NCI-H2227 (cell line): ENCODE results near the gene FUT7.
A peak's percentile ranks its signal among the peaks of the same experiment; 100 is the strongest.

Experiments used
- DNase-seq: peaks from one replicate; lab custom pipeline; 2025; ENCODE audit not compliant: unreplicated experiment; lab: John Stamatoyannopoulos, UW

Gene FUT7

GRCh38 chr9:137031904-137032640, at the start of gene FUT7:
TSS of gene FUT7 (minus strand) at chr9:137032088. CDS start at chr9:137031991, 97 bp downstream.
- DNase-seq, result no peak

DNA sequence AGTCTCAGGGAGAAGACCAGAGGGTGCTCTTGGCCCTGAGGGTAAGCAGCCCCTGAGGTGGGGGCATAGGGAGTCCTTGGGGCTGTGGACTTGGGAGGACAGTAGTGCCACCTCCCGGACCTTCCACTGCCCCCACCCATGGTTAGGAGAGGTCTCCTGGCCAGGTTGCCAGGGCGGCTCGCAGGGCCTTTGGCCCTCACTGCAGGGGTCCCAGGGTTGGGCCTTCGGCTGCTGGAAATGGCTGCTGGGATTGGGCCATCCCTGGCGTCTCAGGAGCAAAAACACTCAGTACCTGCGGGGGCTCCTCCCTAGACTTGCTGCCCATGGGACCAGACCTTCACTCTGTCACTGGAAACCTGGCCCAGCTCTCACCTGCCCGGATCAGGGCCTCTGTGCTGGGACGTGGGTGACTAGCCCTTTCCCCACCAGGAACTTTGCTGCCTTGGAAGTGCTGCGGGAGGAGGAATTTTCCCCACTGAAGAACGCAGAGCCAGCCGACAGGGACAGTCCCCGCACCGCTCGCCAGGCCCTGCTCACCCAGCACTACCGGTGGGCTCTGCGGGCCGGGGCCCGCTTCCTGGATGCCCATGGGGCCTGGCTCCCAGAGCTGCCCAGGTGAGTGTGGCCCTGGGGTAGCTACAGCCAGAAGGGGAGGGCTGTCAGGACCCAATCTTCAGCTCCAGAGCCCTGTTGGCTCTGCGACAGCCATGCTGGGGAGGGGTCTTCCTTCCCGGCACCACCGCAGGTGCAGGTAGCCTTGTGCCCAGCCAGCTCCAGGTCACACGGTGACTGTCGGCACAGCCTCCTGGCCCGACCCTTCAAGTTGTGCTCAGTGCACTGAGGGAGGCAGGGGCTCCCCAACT, 48.6 kb upstream of the FUT7 start:
- DNase-seq, result no peak

DNA sequence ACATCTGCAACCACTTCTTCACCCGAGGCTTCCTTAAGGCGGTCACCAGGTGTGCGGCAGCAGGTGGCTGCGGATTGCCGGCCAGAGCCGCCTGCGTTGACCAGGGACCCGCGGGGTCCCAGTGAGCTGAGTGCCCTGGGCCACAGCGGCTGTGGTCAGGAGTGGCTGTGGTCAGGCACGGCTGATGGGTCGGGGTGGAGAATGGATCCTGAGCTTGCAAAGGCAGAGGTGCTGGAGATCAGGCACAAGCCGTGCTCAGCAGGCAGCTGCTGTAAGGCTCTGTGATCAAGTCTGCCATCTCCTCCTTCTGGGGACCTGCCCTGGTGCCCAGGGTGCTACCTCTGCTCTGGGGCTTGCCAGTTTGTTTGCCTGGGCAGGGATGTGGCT, 47.5 kb upstream of the FUT7 start:
- no peak for DNase-seq

DNA sequence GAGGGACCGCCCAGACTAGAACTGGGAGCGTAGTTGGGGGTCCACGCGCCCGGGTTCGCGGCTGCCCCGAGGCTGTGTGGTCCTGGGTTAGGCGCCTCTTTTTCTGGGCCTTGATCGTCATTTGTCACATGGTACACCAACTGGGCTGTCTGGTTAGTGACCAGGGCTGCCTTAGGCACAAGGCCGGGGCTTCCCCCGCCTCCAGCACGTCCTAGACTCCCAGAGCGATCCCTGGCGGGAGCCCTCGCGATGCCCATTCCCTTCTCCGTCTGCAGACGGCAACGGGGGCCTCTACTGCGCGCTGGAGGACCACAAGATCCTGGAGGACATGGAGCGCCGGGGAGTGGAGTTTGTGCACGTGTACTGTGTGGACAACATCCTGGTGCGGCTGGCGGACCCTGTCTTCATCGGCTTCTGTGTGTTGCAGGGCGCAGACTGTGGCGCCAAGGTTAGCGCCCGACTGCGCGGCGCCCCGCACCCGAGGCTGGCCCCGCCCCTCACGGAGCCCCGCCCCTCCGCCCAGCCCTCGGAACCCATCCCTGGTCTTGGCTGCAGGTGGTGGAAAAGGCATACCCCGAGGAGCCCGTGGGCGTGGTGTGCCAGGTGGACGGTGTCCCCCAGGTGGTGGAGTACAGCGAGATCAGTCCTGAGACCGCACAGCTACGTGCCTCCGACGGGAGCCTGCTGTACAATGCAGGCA, 47.0 kb upstream of the FUT7 start:
- DNase-seq, result no peak

DNA sequence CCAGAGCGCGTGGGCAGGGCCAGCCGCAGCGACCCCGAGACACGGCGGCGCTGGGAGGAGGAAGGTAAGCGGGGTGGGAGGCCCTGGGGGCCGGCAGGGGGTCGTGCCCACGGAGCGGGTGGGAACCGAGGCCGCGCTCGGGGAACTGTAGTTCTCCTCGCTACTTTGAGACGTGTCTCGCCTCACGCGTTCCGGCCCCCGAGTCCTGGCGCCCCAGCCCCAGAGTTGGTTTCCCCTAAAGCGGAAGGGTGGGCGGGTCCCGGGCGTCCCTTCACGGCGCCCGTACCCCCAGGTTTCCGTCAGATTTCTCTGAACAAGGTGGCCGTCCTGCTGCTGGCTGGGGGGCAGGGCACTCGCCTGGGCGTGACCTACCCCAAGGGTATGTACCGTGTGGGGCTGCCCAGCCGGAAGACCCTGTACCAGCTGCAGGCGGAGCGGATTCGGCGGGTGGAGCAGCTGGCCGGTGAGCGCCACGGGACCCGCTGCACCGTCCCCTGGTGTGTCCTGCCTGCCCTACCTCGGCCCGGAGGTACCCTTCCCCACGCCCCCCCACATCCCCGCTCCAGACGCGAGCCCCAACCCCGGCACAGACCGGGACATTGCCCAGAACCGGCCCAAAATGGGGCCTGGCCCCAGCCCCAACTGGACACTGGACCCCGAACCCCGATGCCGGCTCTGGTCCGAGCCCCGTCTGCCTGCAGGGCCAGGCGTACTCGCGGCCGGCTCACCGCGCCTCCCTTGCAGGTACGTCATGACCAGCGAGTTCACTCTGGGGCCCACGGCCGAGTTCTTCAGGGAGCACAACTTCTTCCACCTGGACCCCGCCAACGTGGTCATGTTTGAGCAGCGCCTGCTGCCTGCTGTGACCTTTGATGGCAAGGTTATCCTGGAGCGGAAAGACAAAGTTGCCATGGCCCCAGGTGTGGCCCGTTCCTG, 46.1 kb upstream of the FUT7 start:
- no peak for DNase-seq

GRCh38 chr9:137077010-137077747, 45.3 kb upstream of the FUT7 start, which contains the start of gene UAP1L1:
TSS of gene UAP1L1 (plus strand) at chr9:137077517. CDS start at chr9:137077533, 16 bp downstream.
- peak; percentile 53 for DNase-seq

DNA sequence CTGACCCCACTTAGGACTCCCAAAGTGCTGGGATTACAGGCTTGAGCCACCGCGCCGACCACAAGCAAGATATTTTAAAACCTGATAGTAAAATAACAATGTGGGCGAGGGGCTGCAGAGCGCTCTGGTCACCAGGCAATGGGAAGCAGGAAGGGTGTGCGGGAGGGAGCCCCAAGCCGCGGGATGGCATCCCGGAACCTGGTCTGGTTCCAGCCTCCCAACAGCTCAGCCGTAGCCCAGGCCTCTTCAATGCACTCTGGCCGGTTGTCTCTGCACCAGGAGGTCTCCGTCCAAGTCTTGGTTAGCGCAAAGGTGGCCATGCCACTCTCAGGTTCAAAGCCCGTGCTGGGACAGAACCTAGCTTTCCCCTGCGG, 44.7 kb upstream of the FUT7 start:
- DNase-seq, result no peak

GRCh38 chr9:137075275-137075775, 43.4 kb upstream of the FUT7 start:
- no peak for DNase-seq

DNA sequence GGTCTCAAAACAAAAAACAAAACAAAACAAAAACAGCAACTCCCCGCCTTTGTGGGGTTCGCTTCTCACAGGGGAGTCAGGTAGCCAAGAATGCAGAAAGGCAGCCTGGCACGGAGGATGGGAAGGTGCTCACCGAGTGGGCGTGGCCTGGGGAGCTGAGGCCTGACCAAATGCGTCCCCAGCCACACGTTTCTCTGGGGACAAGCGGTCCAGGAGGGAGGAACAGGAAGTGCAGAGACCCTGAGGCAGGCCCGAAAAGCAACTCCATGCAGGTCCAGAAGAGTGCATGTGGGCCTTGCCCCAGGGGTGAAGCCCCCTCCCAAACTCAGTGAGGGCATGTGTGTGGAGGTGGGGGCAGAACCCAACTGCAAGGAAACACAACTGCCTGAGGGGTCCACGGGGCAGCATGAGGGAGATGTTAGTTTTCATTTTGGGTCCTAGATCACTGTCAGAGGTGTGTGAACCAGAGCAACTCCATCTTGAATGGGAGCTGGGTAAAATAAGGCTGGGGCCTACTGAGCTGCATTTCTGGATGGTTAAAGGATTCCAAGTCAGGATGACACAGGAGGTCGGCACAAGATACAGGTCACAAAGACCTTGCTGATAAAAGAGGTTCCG, 42.9 kb upstream of the FUT7 start:
- no peak for DNase-seq

DNA sequence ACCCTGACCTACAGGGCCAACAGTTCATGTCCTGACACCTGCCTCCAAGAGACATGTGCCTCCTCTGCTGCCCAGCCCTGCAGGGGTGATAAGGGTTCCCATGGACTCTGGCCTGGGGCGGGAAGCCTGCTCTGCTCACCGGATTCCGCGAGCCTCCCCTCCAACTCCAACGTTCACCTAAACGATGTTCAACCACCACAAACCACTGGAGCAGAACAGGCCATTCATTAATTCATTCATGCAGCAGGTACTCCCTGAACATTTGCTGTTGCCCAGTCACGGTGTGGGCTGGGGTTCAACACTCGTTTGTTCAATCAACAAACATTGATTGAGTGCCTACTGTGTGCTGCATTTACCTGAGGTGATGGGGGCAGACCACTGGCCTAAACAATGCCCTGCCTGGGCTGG, 42.1 kb upstream of the FUT7 start:
- no peak for DNase-seq

DNA sequence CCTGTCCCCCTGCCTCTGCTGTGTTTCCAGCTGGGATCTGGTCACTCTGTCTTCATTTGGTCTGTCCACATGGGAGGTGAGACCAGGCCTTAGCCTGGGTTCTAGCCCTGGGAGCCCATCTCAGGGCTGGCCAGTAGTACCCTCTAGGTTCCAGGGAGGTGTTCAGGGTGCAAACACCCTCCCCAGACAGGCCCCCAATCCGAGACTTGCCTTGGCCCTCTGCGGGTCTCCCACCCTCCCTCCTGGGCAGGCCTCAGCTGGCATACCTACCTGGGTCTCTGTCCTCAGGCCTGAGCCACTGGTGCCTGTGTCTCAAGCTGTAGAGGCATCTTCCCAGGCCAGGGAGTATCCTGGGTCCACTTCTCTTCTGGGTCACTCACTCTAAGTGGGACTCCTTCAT, 39.4 kb upstream of the FUT7 start:
- no peak for DNase-seq

GRCh38 chr9:137070906-137071275, 39.0 kb upstream of the FUT7 start:
- peak; percentile 51 for DNase-seq

- peak; percentile 87 for DNase-seq
Measured at GRCh38 chr9:137070201-137070905, 38.5 kb upstream of the FUT7 start, which contains the start of gene SAPCD2. TSS of gene SAPCD2 (minus strand) at chr9:137070557. CDS start at chr9:137070460, 97 bp downstream.

DNA sequence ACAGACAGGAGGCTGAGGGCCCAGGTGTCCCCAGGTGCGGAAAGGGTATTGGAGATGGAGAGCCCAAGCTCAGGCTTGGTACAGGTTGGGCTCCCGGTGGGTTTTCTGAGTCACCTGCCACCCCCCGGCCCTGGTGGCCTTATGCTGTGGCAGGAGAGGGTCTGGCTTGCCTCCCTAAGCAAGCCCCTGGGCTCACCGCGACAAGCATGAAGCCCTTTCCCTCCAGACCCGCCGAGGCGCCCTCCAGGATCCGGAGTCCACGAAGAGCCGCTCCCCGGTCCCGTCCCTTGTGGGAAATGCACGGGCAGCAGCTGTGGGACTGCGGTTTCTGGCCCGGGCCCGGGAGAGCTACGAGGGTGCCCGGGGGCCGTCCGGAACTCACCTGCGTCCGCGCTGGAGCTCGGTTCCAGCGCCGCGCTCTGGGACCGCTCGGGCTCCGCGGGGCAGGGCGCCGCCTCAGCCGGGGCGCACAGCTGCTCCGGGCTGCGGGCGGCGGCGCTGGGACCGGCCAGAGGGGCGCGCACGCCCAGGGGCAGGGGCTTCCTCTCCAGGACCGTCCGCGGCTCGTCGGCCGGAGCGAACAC, 37.7 kb upstream of the FUT7 start:
- DNase-seq, result peak; percentile 21

DNA sequence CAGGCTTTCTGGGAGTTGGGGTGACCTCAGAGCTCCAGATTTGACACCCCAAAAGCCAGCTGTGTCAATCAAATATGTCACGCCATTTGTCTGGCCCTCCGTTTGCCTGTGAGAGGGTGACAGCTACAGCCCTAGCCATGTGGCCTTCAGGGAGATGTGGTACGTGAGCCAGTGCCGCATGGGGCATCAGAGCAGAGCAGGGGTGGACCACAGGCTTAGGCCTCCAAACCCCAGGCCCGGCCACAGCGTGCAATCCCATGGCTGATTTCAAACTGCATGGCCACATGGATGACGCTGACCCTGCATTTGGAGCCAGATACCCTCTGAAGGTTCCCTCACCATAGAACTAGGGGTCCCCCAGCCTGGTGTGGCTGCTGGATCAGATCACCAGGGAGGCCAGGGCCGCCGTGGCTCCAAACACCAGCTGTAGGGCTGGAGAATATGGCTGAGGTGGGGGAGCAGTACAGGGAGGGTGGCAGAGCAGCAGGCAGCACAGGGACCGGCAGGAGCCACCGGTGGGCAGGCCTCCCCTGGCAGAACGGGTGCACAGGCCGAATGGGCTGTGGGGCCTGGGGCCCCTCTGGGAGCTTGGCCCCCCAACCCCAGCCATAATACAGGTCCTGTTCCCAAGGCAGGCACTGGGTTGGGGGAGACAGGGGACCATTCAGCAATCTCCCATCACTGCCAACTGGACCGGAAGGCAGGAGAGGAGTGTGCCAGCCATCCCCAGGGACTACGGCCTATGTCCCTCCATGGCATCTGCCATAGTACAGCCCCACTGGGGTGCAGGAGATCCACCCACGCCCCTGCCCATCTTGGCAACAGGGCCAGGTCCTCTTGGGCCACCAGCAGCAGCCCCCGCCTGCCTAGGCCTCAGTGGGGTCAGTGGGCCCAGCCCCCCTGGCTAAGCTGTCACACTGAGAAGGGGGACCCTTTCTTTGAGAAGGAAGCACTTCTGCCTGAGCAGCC, 36.9 kb upstream of the FUT7 start:
- no peak for DNase-seq

- peak; percentile 69 for DNase-seq
Measured at GRCh38 chr9:137067860-137068538, 36.1 kb upstream of the FUT7 start.
